ENCODE data around the gene MEIKIN. TPM values are rescaled to one million over a fixed set of nuclear protein-coding genes. Genes with fewer than 3 reads are reported as not detected.

MEIKIN gene
- total and polyA plus RNA-seq, 2 of the 13 experiments (the other 11 are each of a cell fraction or from before 2014, with no cell fraction given), result not detected

- TF ChIP-seq NR2C2 (CRISPR knock-in tag; IDR thresholded peaks at IDR 0.05; ENCODE audit: borderline replicate concordance), result peak; percentile 89
- no peak for TF ChIP-seq ZNF10 (CRISPR knock-in tag; IDR thresholded peaks at IDR 0.05; ENCODE audit: borderline replicate concordance, low read depth)
- no peak for TF ChIP-seq SMARCE1 (IDR thresholded peaks at IDR 0.05; ENCODE audit: borderline replicate concordance)
- TF ChIP-seq, protein P1, sequence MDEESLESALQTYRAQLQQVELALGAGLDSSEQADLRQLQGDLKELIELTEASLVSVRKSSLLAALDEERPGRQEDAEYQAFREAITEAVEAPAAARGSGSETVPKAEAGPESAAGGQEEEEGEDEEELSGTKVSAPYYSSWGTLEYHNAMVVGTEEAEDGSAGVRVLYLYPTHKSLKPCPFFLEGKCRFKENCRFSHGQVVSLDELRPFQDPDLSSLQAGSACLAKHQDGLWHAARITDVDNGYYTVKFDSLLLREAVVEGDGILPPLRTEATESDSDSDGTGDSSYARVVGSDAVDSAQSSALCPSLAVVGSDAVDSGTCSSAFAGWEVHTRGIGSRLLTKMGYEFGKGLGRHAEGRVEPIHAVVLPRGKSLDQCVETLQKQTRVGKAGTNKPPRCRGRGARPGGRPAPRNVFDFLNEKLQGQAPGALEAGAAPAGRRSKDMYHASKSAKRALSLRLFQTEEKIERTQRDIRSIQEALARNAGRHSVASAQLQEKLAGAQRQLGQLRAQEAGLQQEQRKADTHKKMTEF (CRISPR knock-in tag; IDR thresholded peaks at IDR 0.05), result peak; percentile 96
- TF ChIP-seq TSC22D2 (CRISPR knock-in tag; IDR thresholded peaks at IDR 0.05; ENCODE audit: borderline replicate concordance), result peak; percentile 43; the same call in 1 of the 2 replicates
- TF ChIP-seq CSRNP1 (CRISPR knock-in tag; IDR thresholded peaks at IDR 0.05), result peak; percentile 69; the same call in 1 of the 2 replicates
- peak; percentile 86; the same call in 1 of the 2 replicates for TF ChIP-seq TOPORS (CRISPR knock-in tag; IDR thresholded peaks at IDR 0.05)
- TF ChIP-seq ZSCAN31 (CRISPR knock-in tag; IDR thresholded peaks at IDR 0.05; ENCODE audit: low read depth), result peak; percentile 78; the same call in 1 of the 2 replicates
- TF ChIP-seq MBNL3 (CRISPR knock-in tag; conservative IDR thresholded peaks at IDR 0.05), result no peak
- TF ChIP-seq FOXK2 (IDR thresholded peaks at IDR 0.05), result no peak
- TF ChIP-seq ZBTB1 (CRISPR knock-in tag; IDR thresholded peaks at IDR 0.05; ENCODE audit: borderline replicate concordance), result no peak
- TF ChIP-seq, protein P2, sequence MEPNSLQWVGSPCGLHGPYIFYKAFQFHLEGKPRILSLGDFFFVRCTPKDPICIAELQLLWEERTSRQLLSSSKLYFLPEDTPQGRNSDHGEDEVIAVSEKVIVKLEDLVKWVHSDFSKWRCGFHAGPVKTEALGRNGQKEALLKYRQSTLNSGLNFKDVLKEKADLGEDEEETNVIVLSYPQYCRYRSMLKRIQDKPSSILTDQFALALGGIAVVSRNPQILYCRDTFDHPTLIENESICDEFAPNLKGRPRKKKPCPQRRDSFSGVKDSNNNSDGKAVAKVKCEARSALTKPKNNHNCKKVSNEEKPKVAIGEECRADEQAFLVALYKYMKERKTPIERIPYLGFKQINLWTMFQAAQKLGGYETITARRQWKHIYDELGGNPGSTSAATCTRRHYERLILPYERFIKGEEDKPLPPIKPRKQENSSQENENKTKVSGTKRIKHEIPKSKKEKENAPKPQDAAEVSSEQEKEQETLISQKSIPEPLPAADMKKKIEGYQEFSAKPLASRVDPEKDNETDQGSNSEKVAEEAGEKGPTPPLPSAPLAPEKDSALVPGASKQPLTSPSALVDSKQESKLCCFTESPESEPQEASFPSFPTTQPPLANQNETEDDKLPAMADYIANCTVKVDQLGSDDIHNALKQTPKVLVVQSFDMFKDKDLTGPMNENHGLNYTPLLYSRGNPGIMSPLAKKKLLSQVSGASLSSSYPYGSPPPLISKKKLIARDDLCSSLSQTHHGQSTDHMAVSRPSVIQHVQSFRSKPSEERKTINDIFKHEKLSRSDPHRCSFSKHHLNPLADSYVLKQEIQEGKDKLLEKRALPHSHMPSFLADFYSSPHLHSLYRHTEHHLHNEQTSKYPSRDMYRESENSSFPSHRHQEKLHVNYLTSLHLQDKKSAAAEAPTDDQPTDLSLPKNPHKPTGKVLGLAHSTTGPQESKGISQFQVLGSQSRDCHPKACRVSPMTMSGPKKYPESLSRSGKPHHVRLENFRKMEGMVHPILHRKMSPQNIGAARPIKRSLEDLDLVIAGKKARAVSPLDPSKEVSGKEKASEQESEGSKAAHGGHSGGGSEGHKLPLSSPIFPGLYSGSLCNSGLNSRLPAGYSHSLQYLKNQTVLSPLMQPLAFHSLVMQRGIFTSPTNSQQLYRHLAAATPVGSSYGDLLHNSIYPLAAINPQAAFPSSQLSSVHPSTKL (CRISPR knock-in tag; IDR thresholded peaks at IDR 0.05), result peak; percentile 58; the same call in 1 of the 2 replicates
- peak; percentile 17; the same call in 1 of the 2 replicates for TF ChIP-seq KLF13 (CRISPR knock-in tag; IDR thresholded peaks at IDR 0.05)
- TF ChIP-seq HOXA5 (CRISPR knock-in tag; IDR thresholded peaks at IDR 0.05), result peak; percentile 58
- TF ChIP-seq E2F5 (CRISPR knock-in tag; conservative IDR thresholded peaks at IDR 0.05), result peak; percentile 55
- TF ChIP-seq AGO2 (optimal IDR thresholded peaks at IDR 0.05; ENCODE audit: low read depth, low read length), result peak; percentile 78
- TF ChIP-seq ZNF431 (CRISPR knock-in tag; IDR thresholded peaks at IDR 0.05; ENCODE audit: borderline replicate concordance, low read depth), result peak; percentile 85; the same call in 1 of the 2 replicates
- TF ChIP-seq CHD4 (IDR thresholded peaks at IDR 0.05; ENCODE audit: borderline replicate concordance, low read length), result no peak
- TF ChIP-seq HINFP (CRISPR knock-in tag; IDR thresholded peaks at IDR 0.05; ENCODE audit: low read depth), result no peak; the same call in 1 of the 2 replicates
Observed at GRCh38 chr5:131796793-131797693, 148.4 kb downstream of the MEIKIN start, which contains the start of gene FNIP1 (continued).
